Choroid plexus epithelial cell (primary cell): Measurements from ENCODE around the gene PLSCR1.
A peak's percentile ranks its signal among the peaks of the same experiment; 100 is the strongest.

Experiments
- DNase-seq: peaks from one replicate; pipeline ENCODE4 v3.0.0-alpha.2; 2010; ENCODE audit warnings: low read depth
- H3K4me3 ChIP-seq: 2 replicates; pipeline ENCODE4 v1.5.1; 2011; ENCODE audit warnings: low read depth, mild to moderate bottlenecking, control low read depth, low read length, moderate library complexity
- CTCF ChIP-seq: conservative IDR thresholded peaks from 2 replicates; pipeline ENCODE4 v1.5.1; 2011; ENCODE audit warnings: low read depth, mild to moderate bottlenecking, control low read depth, inconsistent platforms, low read length, moderate library complexity

PLSCR1 gene

GRCh38 chr3:146581080-146581601 lies 36.7 kb upstream of the PLSCR1 start:
- no peak for TF ChIP-seq CTCF
- no peak overlapping the region for H3K4me3 ChIP-seq
- DNase-seq = peak; percentile 38

GRCh38 chr3:146577662-146578061 lies 33.3 kb upstream of the PLSCR1 start:
- TF ChIP-seq CTCF = peak; percentile 50
- DNase-seq = peak; percentile 88
- no peak overlapping the region for H3K4me3 ChIP-seq

GRCh38 chr3:146575636-146576035 lies 31.2 kb upstream of the PLSCR1 start:
- no peak for DNase-seq
- H3K4me3 ChIP-seq = no peak overlapping the region
- no peak for TF ChIP-seq CTCF

GRCh38 chr3:146574173-146574572 lies 29.8 kb upstream of the PLSCR1 start:
- TF ChIP-seq CTCF = no peak
- DNase-seq = no peak
- H3K4me3 ChIP-seq = no peak overlapping the region

- no peak for DNase-seq
- no peak overlapping the region for H3K4me3 ChIP-seq
- TF ChIP-seq CTCF = no peak
Observed at GRCh38 chr3:146569314-146569713, 24.9 kb upstream of the PLSCR1 start.

GRCh38 chr3:146566138-146566537 lies 21.7 kb upstream of the PLSCR1 start:
- DNase-seq = no peak
- no peak for TF ChIP-seq CTCF
- no peak overlapping the region for H3K4me3 ChIP-seq

- TF ChIP-seq CTCF = no peak
- H3K4me3 ChIP-seq = no peak overlapping the region
- no peak for DNase-seq
Observed at GRCh38 chr3:146561879-146562278, 17.5 kb upstream of the PLSCR1 start.
